Sigmoid colon (tissue), 4 donors: ENCODE measurements around the gene TSPYL2.

Experiments
- CTCF ChIP-seq, 4 experiments: fragments of 450-650 bp in 3 of 4; fragments of 200-600 bp in 1 of 4; IDR thresholded peaks; one replicate each; pipeline ENCODE4 v1.5.1; 2016 to 2019; ENCODE audit warnings: antibody characterized with exemption in 4 of 4, mild to moderate bottlenecking in 3 of 4, moderate library complexity in 2 of 4
- EP300 ChIP-seq, 4 donors: sonication (generic); formaldehyde crosslinking; IDR thresholded peaks; one replicate each; pipeline ENCODE4 v1.6.1; 2017; ENCODE audit warnings: antibody characterized with exemption in 4 of 4
- POLR2A ChIP-seq, 2 donors: fragments of 450-650 bp; IDR thresholded peaks; one replicate each; pipeline ENCODE4 v1.6.1; 2016; ENCODE audit warnings: antibody characterized with exemption in 2 of 2, mild to moderate bottlenecking in 2 of 2, moderate library complexity in 2 of 2
- POLR2AphosphoS5 ChIP-seq, 4 donors: sonication (generic); formaldehyde crosslinking; IDR thresholded peaks; one replicate each; pipeline ENCODE4 v1.6.1; 2017; ENCODE audit warnings: antibody characterized with exemption in 4 of 4

- TF ChIP-seq CTCF (IDR thresholded peaks at IDR 0.05): no peak
- TF ChIP-seq EP300 (IDR thresholded peaks at IDR 0.05): no peak
- no peak for TF ChIP-seq POLR2A (IDR thresholded peaks at IDR 0.05)
- no peak for TF ChIP-seq POLR2AphosphoS5 (IDR thresholded peaks at IDR 0.05)
Measured at GRCh38 chrX:53125506-53125905, 43.3 kb downstream of the TSPYL2 start.
